Measurements from ENCODE around the gene MRPS6. TPM values are rescaled to one million over a fixed set of nuclear protein-coding genes. Genes with fewer than 3 reads are reported as not detected.

MRPS6 gene
- total RNA-seq, 1 experiment from 2014 or later = 55.1 TPM

DNA sequence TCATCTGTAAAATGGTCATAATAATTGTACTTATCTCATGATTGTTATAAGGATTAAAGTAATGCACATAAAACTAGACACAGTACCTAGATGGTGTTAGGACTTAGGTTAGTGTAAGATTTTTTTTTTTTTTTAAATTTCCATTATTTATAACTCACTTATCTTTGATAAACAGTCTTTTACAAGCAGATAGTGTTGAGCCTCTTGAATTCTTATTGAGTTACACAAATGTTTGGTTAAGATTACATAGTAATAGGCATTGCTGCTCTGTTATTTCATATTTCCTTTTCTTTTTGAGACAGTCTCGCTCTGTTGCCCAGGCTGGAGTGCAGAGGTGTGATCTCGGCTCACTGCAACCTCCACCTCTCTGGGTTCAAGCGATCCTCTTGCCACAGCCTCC lies 15.4 kb downstream of the MRPS6 start:
- DNase-seq (ENCODE audit: low read depth, low spot score) = no peak
- H3K9ac ChIP-seq (ENCODE audit: low read length) = no peak overlapping the region
- RAD21 ChIA-PET (ENCODE audit: low non-redundant PET in 1 of 2, low total read pairs in 2 of 2, uncharacterized antibody in 2 of 2, unreplicated experiment in 2 of 2) = no interaction called here
- no peak for ATAC-seq
- no peak overlapping the region for H3K4me2 ChIP-seq (ENCODE audit: low read length)
- no peak for TF ChIP-seq POLR2A (IDR thresholded peaks at IDR 0.05; ENCODE audit: borderline replicate concordance, extremely low read depth, insufficient read depth, insufficient read length)
- TF ChIP-seq EGR1 (IDR thresholded peaks at IDR 0.05; ENCODE audit: low read depth) = no peak
- TF ChIP-seq EZH2 (IDR thresholded peaks at IDR 0.05) = no peak
- TF ChIP-seq ZFX (IDR thresholded peaks at IDR 0.05) = no peak
- TF ChIP-seq, protein P1, sequence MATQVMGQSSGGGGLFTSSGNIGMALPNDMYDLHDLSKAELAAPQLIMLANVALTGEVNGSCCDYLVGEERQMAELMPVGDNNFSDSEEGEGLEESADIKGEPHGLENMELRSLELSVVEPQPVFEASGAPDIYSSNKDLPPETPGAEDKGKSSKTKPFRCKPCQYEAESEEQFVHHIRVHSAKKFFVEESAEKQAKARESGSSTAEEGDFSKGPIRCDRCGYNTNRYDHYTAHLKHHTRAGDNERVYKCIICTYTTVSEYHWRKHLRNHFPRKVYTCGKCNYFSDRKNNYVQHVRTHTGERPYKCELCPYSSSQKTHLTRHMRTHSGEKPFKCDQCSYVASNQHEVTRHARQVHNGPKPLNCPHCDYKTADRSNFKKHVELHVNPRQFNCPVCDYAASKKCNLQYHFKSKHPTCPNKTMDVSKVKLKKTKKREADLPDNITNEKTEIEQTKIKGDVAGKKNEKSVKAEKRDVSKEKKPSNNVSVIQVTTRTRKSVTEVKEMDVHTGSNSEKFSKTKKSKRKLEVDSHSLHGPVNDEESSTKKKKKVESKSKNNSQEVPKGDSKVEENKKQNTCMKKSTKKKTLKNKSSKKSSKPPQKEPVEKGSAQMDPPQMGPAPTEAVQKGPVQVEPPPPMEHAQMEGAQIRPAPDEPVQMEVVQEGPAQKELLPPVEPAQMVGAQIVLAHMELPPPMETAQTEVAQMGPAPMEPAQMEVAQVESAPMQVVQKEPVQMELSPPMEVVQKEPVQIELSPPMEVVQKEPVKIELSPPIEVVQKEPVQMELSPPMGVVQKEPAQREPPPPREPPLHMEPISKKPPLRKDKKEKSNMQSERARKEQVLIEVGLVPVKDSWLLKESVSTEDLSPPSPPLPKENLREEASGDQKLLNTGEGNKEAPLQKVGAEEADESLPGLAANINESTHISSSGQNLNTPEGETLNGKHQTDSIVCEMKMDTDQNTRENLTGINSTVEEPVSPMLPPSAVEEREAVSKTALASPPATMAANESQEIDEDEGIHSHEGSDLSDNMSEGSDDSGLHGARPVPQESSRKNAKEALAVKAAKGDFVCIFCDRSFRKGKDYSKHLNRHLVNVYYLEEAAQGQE (IDR thresholded peaks at IDR 0.05; ENCODE audit: low read depth) = no peak
- TF ChIP-seq, protein P2, sequence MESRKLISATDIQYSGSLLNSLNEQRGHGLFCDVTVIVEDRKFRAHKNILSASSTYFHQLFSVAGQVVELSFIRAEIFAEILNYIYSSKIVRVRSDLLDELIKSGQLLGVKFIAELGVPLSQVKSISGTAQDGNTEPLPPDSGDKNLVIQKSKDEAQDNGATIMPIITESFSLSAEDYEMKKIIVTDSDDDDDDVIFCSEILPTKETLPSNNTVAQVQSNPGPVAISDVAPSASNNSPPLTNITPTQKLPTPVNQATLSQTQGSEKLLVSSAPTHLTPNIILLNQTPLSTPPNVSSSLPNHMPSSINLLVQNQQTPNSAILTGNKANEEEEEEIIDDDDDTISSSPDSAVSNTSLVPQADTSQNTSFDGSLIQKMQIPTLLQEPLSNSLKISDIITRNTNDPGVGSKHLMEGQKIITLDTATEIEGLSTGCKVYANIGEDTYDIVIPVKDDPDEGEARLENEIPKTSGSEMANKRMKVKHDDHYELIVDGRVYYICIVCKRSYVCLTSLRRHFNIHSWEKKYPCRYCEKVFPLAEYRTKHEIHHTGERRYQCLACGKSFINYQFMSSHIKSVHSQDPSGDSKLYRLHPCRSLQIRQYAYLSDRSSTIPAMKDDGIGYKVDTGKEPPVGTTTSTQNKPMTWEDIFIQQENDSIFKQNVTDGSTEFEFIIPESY (IDR thresholded peaks at IDR 0.05; ENCODE audit: extremely low read depth, insufficient replicate concordance, low read length) = no peak
- no peak for TF ChIP-seq SP1 (IDR thresholded peaks at IDR 0.05; ENCODE audit: low read depth)
- no peak for TF ChIP-seq RAD21 (IDR thresholded peaks at IDR 0.05; ENCODE audit: low read depth)
- TF ChIP-seq ELF1 (IDR thresholded peaks at IDR 0.05; ENCODE audit: borderline replicate concordance, low read depth) = no peak
- TF ChIP-seq, protein P3, sequence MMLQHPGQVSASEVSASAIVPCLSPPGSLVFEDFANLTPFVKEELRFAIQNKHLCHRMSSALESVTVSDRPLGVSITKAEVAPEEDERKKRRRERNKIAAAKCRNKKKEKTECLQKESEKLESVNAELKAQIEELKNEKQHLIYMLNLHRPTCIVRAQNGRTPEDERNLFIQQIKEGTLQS (IDR thresholded peaks at IDR 0.05) = no peak
- TF ChIP-seq, protein P4, sequence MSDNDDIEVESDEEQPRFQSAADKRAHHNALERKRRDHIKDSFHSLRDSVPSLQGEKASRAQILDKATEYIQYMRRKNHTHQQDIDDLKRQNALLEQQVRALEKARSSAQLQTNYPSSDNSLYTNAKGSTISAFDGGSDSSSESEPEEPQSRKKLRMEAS (IDR thresholded peaks at IDR 0.05) = no peak
- TF ChIP-seq CBX3 (IDR thresholded peaks at IDR 0.05; ENCODE audit: low read depth) = no peak
- no peak for TF ChIP-seq ZNF274 (IDR thresholded peaks at IDR 0.05; ENCODE audit: low read depth, low read length)
- TF ChIP-seq CEBPB (IDR thresholded peaks at IDR 0.05; ENCODE audit: low read depth) = no peak
- TF ChIP-seq, protein P5, sequence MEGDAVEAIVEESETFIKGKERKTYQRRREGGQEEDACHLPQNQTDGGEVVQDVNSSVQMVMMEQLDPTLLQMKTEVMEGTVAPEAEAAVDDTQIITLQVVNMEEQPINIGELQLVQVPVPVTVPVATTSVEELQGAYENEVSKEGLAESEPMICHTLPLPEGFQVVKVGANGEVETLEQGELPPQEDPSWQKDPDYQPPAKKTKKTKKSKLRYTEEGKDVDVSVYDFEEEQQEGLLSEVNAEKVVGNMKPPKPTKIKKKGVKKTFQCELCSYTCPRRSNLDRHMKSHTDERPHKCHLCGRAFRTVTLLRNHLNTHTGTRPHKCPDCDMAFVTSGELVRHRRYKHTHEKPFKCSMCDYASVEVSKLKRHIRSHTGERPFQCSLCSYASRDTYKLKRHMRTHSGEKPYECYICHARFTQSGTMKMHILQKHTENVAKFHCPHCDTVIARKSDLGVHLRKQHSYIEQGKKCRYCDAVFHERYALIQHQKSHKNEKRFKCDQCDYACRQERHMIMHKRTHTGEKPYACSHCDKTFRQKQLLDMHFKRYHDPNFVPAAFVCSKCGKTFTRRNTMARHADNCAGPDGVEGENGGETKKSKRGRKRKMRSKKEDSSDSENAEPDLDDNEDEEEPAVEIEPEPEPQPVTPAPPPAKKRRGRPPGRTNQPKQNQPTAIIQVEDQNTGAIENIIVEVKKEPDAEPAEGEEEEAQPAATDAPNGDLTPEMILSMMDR (IDR thresholded peaks at IDR 0.05 in 2 of 3, conservative IDR thresholded peaks at IDR 0.05 in 1 of 3; ENCODE audit: borderline replicate concordance in 1 of 3, insufficient read depth in 1 of 3, low read depth in 2 of 3, low read length in 2 of 3) = no peak
- no peak for TF ChIP-seq EZH2phosphoT487 (IDR thresholded peaks at IDR 0.05; ENCODE audit: borderline replicate concordance)
- no TSS peak for BruUV-seq (replicated peaks)
- no peak overlapping the region for H2AFZ ChIP-seq (ENCODE audit: low read depth, low read length, poor library complexity, severe bottlenecking)
- POLR2A ChIA-PET = no interaction called here
- H3K36me3 ChIP-seq (ENCODE audit: control insufficient read depth in 1 of 2, insufficient read depth in 2 of 2, low read length in 2 of 2) = no peaks in the 10 kb centered on the region
- H4K20me1 ChIP-seq (ENCODE audit: insufficient read depth) = peaks cover 14% of the 10 kb centered on the region; the same call in 1 of the 2 replicates
- no peak overlapping the region for H3K27ac ChIP-seq (ENCODE audit: low read depth, low read length)
- intact Hi-C loops (cut with micrococcal nuclease) = no loop called here
- H3K9me3 ChIP-seq (ENCODE audit: control insufficient read depth in 1 of 2, insufficient read depth in 1 of 2, low read depth in 1 of 2, low read length in 2 of 2) = no peaks in the 10 kb centered on the region
- H3K9me2 ChIP-seq (ENCODE audit: insufficient read depth) = no peaks in the 10 kb centered on the region
- H3K4me1 ChIP-seq (ENCODE audit: control insufficient read depth in 1 of 2, insufficient read depth in 2 of 2, low read length in 2 of 2) = no peaks in the 10 kb centered on the region
- H3K79me2 ChIP-seq (ENCODE audit: insufficient read depth, low read length) = peaks cover 96% of the 10 kb centered on the region
- H3K4me3 ChIP-seq (replicated peaks in 1 of 2; ENCODE audit: low read depth in 1 of 2, low read length in 2 of 2) = no peak overlapping the region
- H3K27me3 ChIP-seq (ENCODE audit: insufficient read depth, low read length) = no peaks in the 10 kb centered on the region
- CTCF ChIA-PET = no interaction called here
